GM12878 (cell line): ENCODE data around the gene CHRNG. TPM values are rescaled to one million over a fixed set of nuclear protein-coding genes. Genes with fewer than 3 reads are reported as not detected.

Source experiments
- ATAC-seq: fragments of 200-7000 bp; cut with Tn5 transposase; 3 replicates; pipeline ENCODE4 v1.9.1; 2020; ENCODE audit warnings: mild to moderate bottlenecking, moderate library complexity
- BruUV-seq: library from RNA; stranded (reverse); fragments of 400-500 nt; replicated peaks from 2 replicates; lab custom pipeline; 2021; lab: Mats Ljungman, UMichigan
- CTCF ChIA-PET: fragments of 300-600 bp; sonication (Branson Sonifier 250); formaldehyde crosslinking; extraction: SDS; loops from one replicate; lab custom pipeline; 2021; ENCODE audit warnings: inconsistent platforms; lab: Yijun Ruan, JAX
- POLR2A ChIA-PET: fragments of 350-600 bp; formaldehyde crosslinking; extraction: SDS; loops from one replicate; lab custom pipeline; 2021; ENCODE audit warnings: inconsistent platforms; lab: Charles Lee
- RAD21 ChIA-PET: fragments of 300-600 bp; sonication (Branson Sonifier 250); formaldehyde crosslinking; loops from one replicate; lab custom pipeline; 2023; ENCODE audit warnings: antibody characterized with exemption; ENCODE audit not compliant: unreplicated experiment; lab: Charles Lee
- SMC1A ChIA-PET: fragments of 300-600 bp; sonication (Branson Sonifier 250); formaldehyde crosslinking; loops from one replicate; lab custom pipeline; 2023; ENCODE audit not compliant: unreplicated experiment, uncharacterized antibody; lab: Charles Lee
- DNase-seq: peaks from one replicate; pipeline ENCODE4 v3.0.0-alpha.2; 2011; ENCODE audit warnings: low read depth, low spot score
- FAIRE-seq: peaks from 3 replicates; lab custom pipeline; 2011; peaks lifted over from hg19 to GRCh38; lab: Jason Lieb, UNC
- H2AFZ ChIP-seq: 2 replicates; pipeline ENCODE4 v1.6.0; 2011; ENCODE audit warnings: low read depth, low read length, control low read depth; ENCODE audit not compliant: control insufficient read depth
- H3K27ac ChIP-seq: 2 replicates; pipeline ENCODE4 v1.5.1; 2011; ENCODE audit warnings: control low read depth; ENCODE audit not compliant: control insufficient read depth, insufficient read depth
- H3K27me3 ChIP-seq, 2 experiments: replicated peaks in 1 of 2; 2 replicates each; pipeline versions ENCODE4 v1.6.0 to v1.6.1; 2011; ENCODE audit warnings: low read length in 1 of 2; ENCODE audit not compliant: control insufficient read depth in 2 of 2, insufficient read depth in 2 of 2
- H3K36me3 ChIP-seq, 2 experiments: 2 replicates each; pipeline ENCODE4 v1.5.1; 2011; ENCODE audit warnings: low read length in 1 of 2; ENCODE audit not compliant: control insufficient read depth in 2 of 2, insufficient read depth in 2 of 2
- H3K4me1 ChIP-seq: 2 replicates; pipeline ENCODE4 v1.6.1; 2011; ENCODE audit warnings: mild to moderate bottlenecking, low read length, moderate library complexity, mixed read lengths; ENCODE audit not compliant: control insufficient read depth, insufficient read depth
- H3K4me2 ChIP-seq: 2 replicates; pipeline ENCODE4 v1.6.0; 2011; ENCODE audit warnings: control low read depth; ENCODE audit not compliant: control insufficient read depth, insufficient read depth
- H3K4me3 ChIP-seq: fragments of 200-600 bp; sonication (generic); 2 replicates; pipeline ENCODE4 v1.5.1; 2016
- H3K79me2 ChIP-seq: 2 replicates; pipeline ENCODE4 v1.6.0; 2011; ENCODE audit warnings: low read length; ENCODE audit not compliant: control insufficient read depth, insufficient read depth
- H3K9ac ChIP-seq: 2 replicates; pipeline ENCODE4 v1.8.0; 2011; ENCODE audit warnings: low read length, control low read depth, mixed read lengths; ENCODE audit not compliant: control insufficient read depth, insufficient read depth
- H3K9me3 ChIP-seq: replicated peaks from 3 replicates; pipeline ENCODE4 v1.5.1; 2011; ENCODE audit warnings: mild to moderate bottlenecking, low read length; ENCODE audit not compliant: control insufficient read depth, insufficient read depth
- H4K20me1 ChIP-seq: 2 replicates; pipeline ENCODE4 v1.6.0; 2011; ENCODE audit not compliant: control insufficient read depth, insufficient read depth
- KAT2A ChIP-seq: conservative IDR thresholded peaks from 2 replicates; pipeline ENCODE4 v1.6.1; 2011; ENCODE audit warnings: low read depth, low read length; ENCODE audit not compliant: control insufficient read depth
- MEF2A ChIP-seq: IDR thresholded peaks from 2 replicates; pipeline ENCODE4 v1.6.1; 2011; ENCODE audit warnings: low read depth, mild to moderate bottlenecking, low read length, moderate library complexity; ENCODE audit not compliant: insufficient read depth
- MXI1 ChIP-seq: fragments of 150-350 bp; IDR thresholded peaks from 2 replicates; pipeline ENCODE4 v1.6.1; 2011; ENCODE audit warnings: low read depth, mild to moderate bottlenecking, inconsistent platforms, low read length, improper control_type of control experiment
- MYB ChIP-seq: fragments of 150-350 bp; IDR thresholded peaks from 2 replicates; pipeline ENCODE4 v1.6.1; 2014; ENCODE audit warnings: mild to moderate bottlenecking, low read depth, low read length, borderline replicate concordance
- NR2F1 ChIP-seq: fragments of 450-650 bp; conservative IDR thresholded peaks from 2 replicates; pipeline ENCODE4 v1.6.1; 2017; ENCODE audit warnings: mild to moderate bottlenecking
- POLR2AphosphoS2 ChIP-seq: IDR thresholded peaks from 2 replicates; pipeline ENCODE4 v1.6.1; 2011; ENCODE audit warnings: low read depth, mild to moderate bottlenecking, low read length, improper control_type of control experiment, moderate library complexity
- POLR2AphosphoS5 ChIP-seq: IDR thresholded peaks from 2 replicates; pipeline ENCODE4 v1.6.1; 2011; ENCODE audit warnings: mild to moderate bottlenecking, low read length, inconsistent platforms
- RB1 ChIP-seq: fragments of 450-650 bp; formaldehyde crosslinking; IDR thresholded peaks from 2 replicates; pipeline ENCODE4 v1.6.1; 2017; ENCODE audit warnings: mild to moderate bottlenecking, borderline replicate concordance
- SMC3 ChIP-seq: IDR thresholded peaks from 2 replicates; pipeline ENCODE4 v1.6.1; 2011; ENCODE audit warnings: low read length, improper control_type of control experiment, borderline replicate concordance
- ZNF217 ChIP-seq: fragments of 450-650 bp; IDR thresholded peaks from 2 replicates; pipeline ENCODE4 v1.6.1; 2017; ENCODE audit warnings: antibody characterized with exemption, mild to moderate bottlenecking
- ZNF384 ChIP-seq: IDR thresholded peaks from 2 replicates; pipeline ENCODE4 v1.6.1; 2012; ENCODE audit warnings: low read depth, mild to moderate bottlenecking, low read length, improper control_type of control experiment, borderline replicate concordance
- ZSCAN29 ChIP-seq: fragments of 450-650 bp; IDR thresholded peaks from 2 replicates; pipeline ENCODE4 v1.6.1; 2017; ENCODE audit warnings: mild to moderate bottlenecking, moderate library complexity
- WGBS: methylation state at CpG from one replicate; pipeline ENCODE4 v1.1.6; 2016; ENCODE audit warnings: low lambda C conversion rate; ENCODE audit not compliant: insufficient replicate concordance, insufficient coverage; ENCODE audit errors: missing lambda C conversion rate; 5-methylcytosine and 5-hydroxymethylcytosine counted together
- in situ Hi-C: fragments of 300-500 bp; cut with MboI; formaldehyde crosslinking; loops from 9 replicates; pipeline ENCODE4 v1.14.3; 2018; ENCODE audit warnings: mixed read lengths
- intact Hi-C: fragments of 100-400 bp; cut with micrococcal nuclease; formaldehyde crosslinking; loops from one replicate; pipeline ENCODE4 v1.14.2; 2022; ENCODE audit not compliant: unreplicated experiment
- polyA plus RNA-seq, 11 experiments: library from polyadenylated mRNA; depleted of rRNA in 4 of 11; unstranded in 6 of 11; stranded (reverse) in 5 of 11; fragments of >200 nt; fragmentation: Nextera tagmentation in 4 of 11; fragmentation: Illumina TruSeq in 1 of 11; extraction: Ambion mirVana in 4 of 11; extraction: Trizol in 1 of 11; gene quantifications; 1 replicate in 1 of 11; 2 replicates in 10 of 11; pipeline versions ENCODE4 v1.2.1 to v1.2.3, GENCODE V29; 2011 to 2016; ENCODE audit warnings: inconsistent platforms in 2 of 11, missing spikeins in 2 of 11, low read depth in 1 of 11
- total RNA-seq, 4 experiments: library from RNA; depleted of rRNA in 3 of 4; stranded (reverse); fragments of >200 nt in 3 of 4; fragmentation: Illumina TruSeq in 1 of 4; extraction: Trizol in 1 of 4; gene quantifications; 2 replicates each; pipeline versions ENCODE4 v1.2.1 to v1.2.3, GENCODE V29; 2013 to 2021
- TF ChIP-seq, protein P1 (sequence below): fragments of 450-650 bp; IDR thresholded peaks from 2 replicates; pipeline ENCODE4 v1.6.1; 2016; ENCODE audit warnings: mild to moderate bottlenecking
- TF ChIP-seq, protein P2 (sequence below), 3 experiments: IDR thresholded peaks in 2 of 3; conservative IDR thresholded peaks in 1 of 3; 2 replicates each; pipeline ENCODE4 v1.5.1; 2011; ENCODE audit warnings: low read depth in 3 of 3, low read length in 3 of 3, mild to moderate bottlenecking in 3 of 3, control low read depth in 2 of 3, moderate library complexity in 2 of 3, inconsistent platforms in 1 of 3, mixed read lengths in 1 of 3; ENCODE audit not compliant: control insufficient read depth in 2 of 3, insufficient read depth in 1 of 3; ENCODE audit errors: extremely low read depth in 1 of 3
- TF ChIP-seq, protein P3 (sequence below): fragments of 450-650 bp; IDR thresholded peaks from 2 replicates; pipeline ENCODE4 v1.6.1; 2017; ENCODE audit warnings: antibody characterized with exemption, mild to moderate bottlenecking, moderate library complexity
- TF ChIP-seq, protein P4 (sequence below): IDR thresholded peaks from 2 replicates; pipeline ENCODE4 v1.6.1; 2011; ENCODE audit warnings: borderline replicate concordance, low read depth, mild to moderate bottlenecking, moderate library complexity, low read length; ENCODE audit not compliant: insufficient read depth, poor library complexity, severe bottlenecking

Gene CHRNG
- total and polyA plus RNA-seq, 10 of the 15 experiments (the other 5 are each of a cell fraction or from before 2014, with no cell fraction given) = 0.17 TPM; not detected in 9

DNA sequence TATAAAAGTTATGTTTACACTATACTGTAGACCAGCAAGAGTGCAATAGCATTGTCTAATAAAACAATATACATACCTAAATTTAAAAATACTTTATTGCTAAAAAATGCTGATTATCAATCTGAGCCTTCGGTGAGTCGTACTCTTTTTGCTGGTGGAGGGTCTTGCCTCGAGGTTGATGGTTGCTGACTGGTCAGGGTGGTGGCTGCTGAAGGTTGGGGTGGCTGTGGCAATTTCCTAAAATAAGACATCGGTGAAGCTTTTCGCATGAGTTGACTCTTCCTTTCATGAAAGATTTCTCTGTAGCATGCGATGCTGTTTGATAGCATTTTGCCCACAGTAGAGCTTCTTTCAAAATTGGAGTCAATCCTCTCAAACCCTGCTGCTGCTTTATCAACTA is 8.5 kb downstream of the CHRNG start:
- SMC1A ChIA-PET = no interaction called here
- no TSS peak for BruUV-seq
- FAIRE-seq = no peak
- RAD21 ChIA-PET = no interaction called here
- intact Hi-C loops = no loop called here
- no peaks in the 10 kb centered on the region for H3K27me3 ChIP-seq
- no peak overlapping the region for H2AFZ ChIP-seq
- POLR2A ChIA-PET = no interaction called here
- ATAC-seq = no peak
- TF ChIP-seq MXI1 = no peak
- TF ChIP-seq MYB = no peak
- TF ChIP-seq, protein P1, sequence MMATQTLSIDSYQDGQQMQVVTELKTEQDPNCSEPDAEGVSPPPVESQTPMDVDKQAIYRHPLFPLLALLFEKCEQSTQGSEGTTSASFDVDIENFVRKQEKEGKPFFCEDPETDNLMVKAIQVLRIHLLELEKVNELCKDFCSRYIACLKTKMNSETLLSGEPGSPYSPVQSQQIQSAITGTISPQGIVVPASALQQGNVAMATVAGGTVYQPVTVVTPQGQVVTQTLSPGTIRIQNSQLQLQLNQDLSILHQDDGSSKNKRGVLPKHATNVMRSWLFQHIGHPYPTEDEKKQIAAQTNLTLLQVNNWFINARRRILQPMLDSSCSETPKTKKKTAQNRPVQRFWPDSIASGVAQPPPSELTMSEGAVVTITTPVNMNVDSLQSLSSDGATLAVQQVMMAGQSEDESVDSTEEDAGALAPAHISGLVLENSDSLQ = no peak
- TF ChIP-seq, protein P2, sequence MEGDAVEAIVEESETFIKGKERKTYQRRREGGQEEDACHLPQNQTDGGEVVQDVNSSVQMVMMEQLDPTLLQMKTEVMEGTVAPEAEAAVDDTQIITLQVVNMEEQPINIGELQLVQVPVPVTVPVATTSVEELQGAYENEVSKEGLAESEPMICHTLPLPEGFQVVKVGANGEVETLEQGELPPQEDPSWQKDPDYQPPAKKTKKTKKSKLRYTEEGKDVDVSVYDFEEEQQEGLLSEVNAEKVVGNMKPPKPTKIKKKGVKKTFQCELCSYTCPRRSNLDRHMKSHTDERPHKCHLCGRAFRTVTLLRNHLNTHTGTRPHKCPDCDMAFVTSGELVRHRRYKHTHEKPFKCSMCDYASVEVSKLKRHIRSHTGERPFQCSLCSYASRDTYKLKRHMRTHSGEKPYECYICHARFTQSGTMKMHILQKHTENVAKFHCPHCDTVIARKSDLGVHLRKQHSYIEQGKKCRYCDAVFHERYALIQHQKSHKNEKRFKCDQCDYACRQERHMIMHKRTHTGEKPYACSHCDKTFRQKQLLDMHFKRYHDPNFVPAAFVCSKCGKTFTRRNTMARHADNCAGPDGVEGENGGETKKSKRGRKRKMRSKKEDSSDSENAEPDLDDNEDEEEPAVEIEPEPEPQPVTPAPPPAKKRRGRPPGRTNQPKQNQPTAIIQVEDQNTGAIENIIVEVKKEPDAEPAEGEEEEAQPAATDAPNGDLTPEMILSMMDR (IDR thresholded peaks at IDR 0.05 in 2 of 3, conservative IDR thresholded peaks at IDR 0.05 in 1 of 3; ENCODE audit: control insufficient read depth in 2 of 3, extremely low read depth in 1 of 3, insufficient read depth in 1 of 3, low read depth in 3 of 3, low read length in 3 of 3) = no peak
- TF ChIP-seq ZNF384 = no peak
- TF ChIP-seq KAT2A = no peak
- no peak for TF ChIP-seq MEF2A
- TF ChIP-seq ZNF217 = no peak
- TF ChIP-seq NR2F1 = no peak
- no peak for TF ChIP-seq SMC3
- no peak for TF ChIP-seq POLR2AphosphoS5
- TF ChIP-seq ZSCAN29 = no peak
- TF ChIP-seq, protein P3, sequence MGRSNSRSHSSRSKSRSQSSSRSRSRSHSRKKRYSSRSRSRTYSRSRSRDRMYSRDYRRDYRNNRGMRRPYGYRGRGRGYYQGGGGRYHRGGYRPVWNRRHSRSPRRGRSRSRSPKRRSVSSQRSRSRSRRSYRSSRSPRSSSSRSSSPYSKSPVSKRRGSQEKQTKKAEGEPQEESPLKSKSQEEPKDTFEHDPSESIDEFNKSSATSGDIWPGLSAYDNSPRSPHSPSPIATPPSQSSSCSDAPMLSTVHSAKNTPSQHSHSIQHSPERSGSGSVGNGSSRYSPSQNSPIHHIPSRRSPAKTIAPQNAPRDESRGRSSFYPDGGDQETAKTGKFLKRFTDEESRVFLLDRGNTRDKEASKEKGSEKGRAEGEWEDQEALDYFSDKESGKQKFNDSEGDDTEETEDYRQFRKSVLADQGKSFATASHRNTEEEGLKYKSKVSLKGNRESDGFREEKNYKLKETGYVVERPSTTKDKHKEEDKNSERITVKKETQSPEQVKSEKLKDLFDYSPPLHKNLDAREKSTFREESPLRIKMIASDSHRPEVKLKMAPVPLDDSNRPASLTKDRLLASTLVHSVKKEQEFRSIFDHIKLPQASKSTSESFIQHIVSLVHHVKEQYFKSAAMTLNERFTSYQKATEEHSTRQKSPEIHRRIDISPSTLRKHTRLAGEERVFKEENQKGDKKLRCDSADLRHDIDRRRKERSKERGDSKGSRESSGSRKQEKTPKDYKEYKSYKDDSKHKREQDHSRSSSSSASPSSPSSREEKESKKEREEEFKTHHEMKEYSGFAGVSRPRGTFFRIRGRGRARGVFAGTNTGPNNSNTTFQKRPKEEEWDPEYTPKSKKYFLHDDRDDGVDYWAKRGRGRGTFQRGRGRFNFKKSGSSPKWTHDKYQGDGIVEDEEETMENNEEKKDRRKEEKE = no peak
- TF ChIP-seq, protein P4, sequence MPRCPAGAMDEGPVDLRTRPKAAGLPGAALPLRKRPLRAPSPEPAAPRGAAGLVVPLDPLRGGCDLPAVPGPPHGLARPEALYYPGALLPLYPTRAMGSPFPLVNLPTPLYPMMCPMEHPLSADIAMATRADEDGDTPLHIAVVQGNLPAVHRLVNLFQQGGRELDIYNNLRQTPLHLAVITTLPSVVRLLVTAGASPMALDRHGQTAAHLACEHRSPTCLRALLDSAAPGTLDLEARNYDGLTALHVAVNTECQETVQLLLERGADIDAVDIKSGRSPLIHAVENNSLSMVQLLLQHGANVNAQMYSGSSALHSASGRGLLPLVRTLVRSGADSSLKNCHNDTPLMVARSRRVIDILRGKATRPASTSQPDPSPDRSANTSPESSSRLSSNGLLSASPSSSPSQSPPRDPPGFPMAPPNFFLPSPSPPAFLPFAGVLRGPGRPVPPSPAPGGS = no peak
- no peak for TF ChIP-seq RB1
- TF ChIP-seq POLR2AphosphoS2 = no peak
- TF ChIP-seq, all 136 proteins: peak for 0
- Histone ChIP-seq H3K9me3 (no peaks in the 10 kb centered on the region; the same call in 2 of the 3 replicates), H3K79me2 (peaks cover 38% of the 10 kb centered on the region), H3K4me1 (no peaks in the 10 kb centered on the region; the same call in 1 of the 2 replicates), H3K9ac (no peak overlapping the region), H3K4me3 (no peak overlapping the region), H3K27ac (no peak overlapping the region), H4K20me1 (no peaks in the 10 kb centered on the region), H3K4me2 (no peak overlapping the region), H3K36me3 (no peaks in the 10 kb centered on the region; a peak in 1 of 4 replicates)
- in situ Hi-C loops = no loop called here
- WGBS = 97% methylated on average over 6 of the region's 6 CpGs
- CTCF ChIA-PET = interaction anchor here (1.5 kb wide), 1 partner anchor 64 kb away, joined by 3 read pairs; no protein-coding TSS in a partner anchor
- no peak for DNase-seq
